GM19395 (cell line): ENCODE results near the gene ERG.

ENCODE experiments used
- ATAC-seq: cut with Tn5 transposase; IDR thresholded peaks from one replicate; pipeline ENCODE4 v1.9.1; 2021; ENCODE audit warnings: mild to moderate bottlenecking, moderate library complexity; ENCODE audit not compliant: unreplicated experiment

The ERG gene

DNA sequence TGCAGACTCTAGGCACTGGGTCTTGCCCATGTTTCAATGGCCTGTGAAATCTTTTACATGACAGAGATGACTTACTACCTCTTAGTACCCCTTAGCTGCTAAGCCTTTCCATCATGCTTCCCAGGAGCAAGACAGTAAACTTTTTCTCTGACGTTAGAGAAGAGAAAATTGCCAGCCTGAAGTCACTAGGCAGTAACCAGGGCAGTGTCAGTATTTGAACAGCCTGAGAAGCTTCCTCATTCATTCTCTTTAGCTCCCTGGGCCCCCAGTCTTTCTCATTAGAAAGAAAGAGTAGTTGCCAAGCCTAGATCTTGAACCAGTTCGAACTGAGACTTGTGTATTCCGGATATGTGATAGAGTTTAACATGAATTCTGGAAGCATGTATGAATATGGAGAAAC is 99.2 kb downstream of the ERG start:
- no peak for ATAC-seq

DNA sequence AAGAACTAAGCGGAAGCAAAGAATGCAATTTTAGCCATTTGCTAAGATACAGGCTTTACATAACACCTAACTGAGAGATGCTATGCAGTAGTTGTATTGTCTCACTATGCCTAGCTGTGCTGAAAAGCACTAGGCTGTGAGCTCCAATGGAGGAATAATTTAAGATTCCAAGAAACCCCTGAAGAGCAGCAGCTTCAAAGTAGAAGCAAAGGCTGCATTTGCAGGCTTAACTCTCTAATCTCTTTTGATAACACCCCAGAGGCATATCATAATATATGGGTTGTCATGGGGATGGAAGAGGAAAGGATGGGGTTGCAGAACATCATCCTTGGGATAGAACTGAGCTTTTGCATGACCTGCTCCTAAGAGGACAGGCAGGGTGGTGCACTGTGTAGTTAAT is 102.0 kb downstream of the ERG start:
- no peak for ATAC-seq

DNA sequence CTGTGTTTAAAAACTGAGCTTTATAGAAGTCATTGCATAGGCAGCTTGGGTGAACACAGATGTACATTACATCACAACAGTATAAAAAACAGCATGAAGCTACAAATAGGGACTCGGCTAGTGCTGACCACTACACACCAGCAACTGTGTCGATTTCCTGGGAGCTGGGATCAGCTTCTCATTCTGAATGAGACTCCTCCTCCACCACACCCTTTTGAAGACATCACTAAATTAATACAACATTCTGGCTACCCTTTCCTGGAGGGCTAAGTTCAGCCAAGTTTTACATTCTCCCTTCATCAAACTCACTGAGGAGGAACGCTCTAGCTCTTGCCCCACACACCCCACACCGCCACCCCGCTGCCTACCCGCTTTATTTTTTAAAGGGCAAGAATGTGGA is 102.7 kb downstream of the ERG start:
- no peak for ATAC-seq

DNA sequence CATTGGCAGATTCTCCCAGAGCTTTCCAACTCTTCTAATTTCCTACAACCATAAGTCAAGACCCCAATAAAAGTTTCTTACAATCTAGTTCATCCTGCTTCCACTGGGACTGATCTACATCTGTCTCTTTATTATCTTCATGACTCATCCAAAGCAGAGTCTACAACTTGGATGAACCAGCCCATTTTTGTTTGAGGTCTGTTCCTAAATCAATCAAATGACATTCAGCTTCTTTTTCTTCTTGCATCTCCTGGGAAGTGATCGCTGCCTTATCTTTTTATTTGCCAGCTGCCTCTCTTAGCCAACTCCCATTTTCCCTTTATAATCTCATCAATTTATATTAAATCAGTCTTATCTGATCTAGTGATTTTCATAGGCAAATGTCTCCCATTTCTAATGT is 105.6 kb downstream of the ERG start:
- ATAC-seq, result no peak

DNA sequence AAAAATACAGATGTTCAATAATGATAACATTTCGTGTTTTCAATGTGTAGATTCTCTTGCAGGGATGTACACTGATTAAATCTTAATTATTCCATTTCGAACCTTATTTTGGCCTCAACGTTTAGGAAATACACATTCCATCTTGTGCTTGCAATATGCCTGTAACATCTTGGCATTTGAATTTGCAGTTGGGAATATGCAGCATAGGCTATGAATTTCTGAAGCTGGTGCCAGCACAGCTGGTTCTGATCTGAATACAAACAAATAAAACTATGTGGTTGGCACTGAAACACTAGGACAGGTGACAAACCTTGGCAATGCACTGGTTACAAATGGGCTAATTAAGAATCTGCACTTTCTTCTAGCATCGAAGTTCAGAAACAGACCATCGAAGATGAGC is 108.4 kb downstream of the ERG start:
- no peak for ATAC-seq

DNA sequence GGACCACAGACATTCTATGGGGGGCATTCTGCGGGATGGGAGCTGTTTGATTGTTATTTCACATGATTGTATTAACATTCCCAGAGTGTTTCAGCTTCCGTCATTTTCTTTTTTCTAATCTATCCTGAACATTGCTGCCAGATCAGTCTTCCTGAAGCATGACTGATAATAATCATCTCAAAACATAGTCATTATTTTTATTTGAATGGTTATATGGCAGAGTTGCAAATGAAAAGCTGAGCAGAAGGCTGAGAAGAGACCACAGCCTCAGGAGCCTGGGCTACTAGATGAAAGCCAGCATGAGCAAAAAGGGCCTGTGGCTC is 109.0 kb downstream of the ERG start:
- ATAC-seq, result no peak

DNA sequence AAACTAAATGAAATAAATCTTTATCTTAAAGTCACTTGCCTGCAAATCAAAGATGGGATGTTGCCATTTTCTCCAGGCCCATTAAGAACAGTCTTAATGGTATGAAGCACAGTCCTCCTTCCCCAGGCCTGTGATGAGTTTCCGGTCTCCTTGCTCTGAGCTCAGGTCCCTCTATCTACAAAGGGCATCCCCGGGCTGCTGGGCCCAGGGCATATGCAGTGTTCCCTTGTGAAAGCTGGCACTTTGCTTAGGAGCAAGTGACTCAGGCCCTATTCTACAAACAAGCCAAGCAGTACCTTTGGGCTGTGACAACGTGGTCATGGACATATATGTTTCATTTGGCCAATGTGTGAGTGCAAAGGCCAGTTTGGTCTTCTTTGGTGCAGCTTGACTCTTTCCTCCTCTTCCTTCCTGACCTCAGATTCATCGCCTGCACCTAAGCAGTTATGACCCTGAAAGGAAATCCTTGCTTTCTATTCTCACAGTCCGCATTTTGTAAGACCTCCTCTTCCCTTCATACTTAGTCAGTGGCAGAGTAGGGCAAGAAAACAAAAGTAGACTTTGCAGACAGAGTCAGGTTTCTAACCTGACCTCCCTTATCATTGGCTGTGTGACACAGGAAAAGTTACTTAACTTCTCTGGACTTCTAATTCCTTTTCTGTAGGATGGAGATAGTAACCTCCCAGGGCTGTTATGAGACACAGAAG is 109.5 kb downstream of the ERG start:
- no peak for ATAC-seq

GRCh38 chr21:38388203-38388602 is 110.1 kb downstream of the ERG start:
- no peak for ATAC-seq

DNA sequence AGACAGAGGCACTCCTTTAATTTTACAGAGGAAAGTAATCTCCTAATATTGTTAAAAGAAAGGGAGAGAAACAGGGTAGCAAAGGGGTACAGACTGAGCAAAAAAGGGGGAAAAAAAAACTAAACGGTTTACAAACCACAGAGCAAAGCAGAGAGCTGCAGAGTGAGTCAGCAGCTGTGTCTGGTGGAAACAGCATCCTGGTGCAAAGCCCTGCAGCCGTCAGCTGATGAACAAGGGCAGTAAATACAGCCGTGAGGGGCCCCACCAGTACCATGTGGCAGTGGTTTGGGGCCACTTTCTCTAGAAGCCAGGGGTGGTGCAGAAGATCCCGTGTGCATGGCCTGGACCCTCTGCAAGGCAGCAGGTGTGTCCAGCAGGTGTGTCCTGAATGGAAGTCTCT is 111.3 kb downstream of the ERG start:
- ATAC-seq, result no peak

- ATAC-seq, result no peak
These were observed 112.7 kb downstream of the ERG start for GRCh38 chr21:38385427-38386175.

- ATAC-seq, result no peak
These were observed 113.4 kb downstream of the ERG start for GRCh38 chr21:38384675-38385426.

DNA sequence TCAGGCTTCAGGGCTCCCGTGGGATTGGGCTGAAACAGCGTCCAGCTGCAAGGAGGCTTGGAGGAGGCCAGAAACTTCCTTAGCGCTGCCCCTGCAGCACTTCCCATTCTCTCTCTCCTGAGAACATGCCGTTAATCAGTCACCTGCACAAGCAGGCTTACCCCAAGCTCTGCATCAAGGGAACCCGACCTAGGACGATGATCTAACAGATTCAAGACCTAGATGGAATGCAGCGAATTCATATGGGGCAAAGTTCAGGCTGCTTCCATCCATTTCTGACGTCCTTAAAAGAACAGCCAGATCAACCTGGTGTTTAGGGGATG is 114.1 kb downstream of the ERG start:
- ATAC-seq, result no peak

- ATAC-seq, result no peak
These were observed 114.7 kb downstream of the ERG start for GRCh38 chr21:38383411-38384237.

DNA sequence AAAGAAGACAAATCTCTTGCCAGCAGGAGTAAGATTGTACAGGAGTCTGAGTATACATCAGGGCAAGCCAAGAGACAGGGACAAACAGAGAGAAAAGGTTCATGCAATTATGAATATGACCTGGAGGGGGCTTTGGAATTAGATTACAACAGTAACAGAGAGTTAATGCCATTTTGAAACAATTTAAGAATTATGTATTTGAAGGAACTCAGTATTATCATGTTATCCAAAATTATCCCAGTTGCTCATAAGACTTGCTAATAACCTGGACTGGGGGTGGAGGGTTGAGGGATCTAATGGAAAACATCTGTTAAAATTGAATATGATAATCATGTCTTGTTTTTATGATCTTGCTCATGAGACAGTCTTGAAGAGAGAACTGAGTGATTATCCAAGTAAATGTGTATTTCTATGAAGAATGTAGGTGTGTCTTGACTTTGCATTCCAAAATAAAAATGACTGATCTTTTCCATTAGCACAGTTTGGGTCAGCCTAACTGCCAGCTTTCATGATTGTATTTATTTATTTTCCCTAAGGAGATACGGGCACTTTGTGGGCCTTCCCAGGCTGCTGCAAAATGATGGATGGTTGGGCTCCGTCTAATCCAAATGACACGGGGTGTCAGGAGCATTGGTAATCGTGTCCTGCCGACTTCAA is 117.7 kb downstream of the ERG start:
- no peak for ATAC-seq

- ATAC-seq, result no peak
These were observed 119.1 kb downstream of the ERG start for GRCh38 chr21:38379147-38379546.

- ATAC-seq, result no peak
These were observed 120.8 kb downstream of the ERG start for GRCh38 chr21:38377165-38378088.

GRCh38 chr21:38376693-38377092 is 121.6 kb downstream of the ERG start:
- ATAC-seq, result no peak

DNA sequence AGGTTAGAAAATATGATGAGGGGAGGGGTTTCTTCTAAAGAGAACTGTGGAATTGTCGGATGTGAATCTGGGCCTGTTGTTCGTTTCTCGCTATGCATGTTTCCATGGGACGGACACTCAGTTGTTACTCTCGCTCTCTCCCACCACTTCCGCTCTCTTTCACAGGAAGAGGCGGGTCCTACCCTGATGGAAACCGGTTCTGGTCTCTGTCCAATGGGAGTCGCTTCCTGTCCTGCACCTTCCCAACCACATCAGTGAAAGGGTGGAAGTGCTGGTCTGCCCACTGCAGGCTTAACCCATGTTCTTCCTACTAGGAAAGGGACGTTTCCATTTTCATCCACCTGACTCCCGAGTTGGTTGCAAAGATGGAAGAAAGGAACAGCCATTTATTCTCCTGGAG is 122.0 kb downstream of the ERG start:
- no peak for ATAC-seq

- no peak for ATAC-seq
These were observed 130.6 kb downstream of the ERG start for GRCh38 chr21:38367646-38368045.

DNA sequence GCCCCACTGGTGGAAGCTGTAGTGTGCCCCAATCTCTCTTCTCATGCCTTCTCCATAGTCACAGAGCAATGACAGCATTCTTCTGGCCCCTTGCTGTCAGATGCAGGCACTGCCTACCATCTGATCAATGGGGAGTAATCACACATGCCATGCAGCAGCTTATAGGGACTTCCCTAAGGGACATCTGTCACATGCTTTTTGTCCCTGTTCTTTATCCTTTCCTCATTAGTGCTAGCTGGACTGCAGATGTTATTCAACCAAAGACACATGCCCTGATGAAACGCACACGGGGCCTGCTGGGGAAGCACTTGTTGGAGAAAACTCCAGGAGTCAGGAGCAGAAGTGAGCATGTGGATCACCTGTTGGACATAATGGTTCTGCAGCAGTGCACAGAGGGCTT is 132.8 kb downstream of the ERG start:
- ATAC-seq, result no peak
